Astrocyte (in vitro differentiated cells and primary cell): ENCODE measurements around the gene OLIG1. TPM values are rescaled to one million over a fixed set of nuclear protein-coding genes. Genes with fewer than 3 reads are reported as not detected.

Source experiments
- DNase-seq: peaks from one replicate; pipeline ENCODE4 v3.0.0-alpha.2; 2010; ENCODE audit warnings: low read depth
- FAIRE-seq: peaks from 2 replicates; lab custom pipeline; 2011; peaks lifted over from hg19 to GRCh38; lab: Jason Lieb, UNC
- H2AFZ ChIP-seq: 2 replicates; pipeline ENCODE4 v1.6.0; 2012; ENCODE audit warnings: low read depth, low read length, inconsistent platforms
- H3K27ac ChIP-seq: 2 replicates; pipeline ENCODE4 v1.5.1; 2011; ENCODE audit warnings: low read depth, low read length, inconsistent platforms
- H3K27me3 ChIP-seq: 2 replicates; pipeline ENCODE4 v1.6.0; 2011; ENCODE audit warnings: low read length, inconsistent platforms; ENCODE audit not compliant: insufficient read depth
- H3K36me3 ChIP-seq: 2 replicates; pipeline ENCODE4 v1.5.1; 2011; ENCODE audit warnings: low read length, inconsistent platforms; ENCODE audit not compliant: insufficient read depth
- H3K4me1 ChIP-seq: 2 replicates; pipeline ENCODE4 v1.5.1; 2011; ENCODE audit warnings: low read length, inconsistent platforms; ENCODE audit not compliant: insufficient read depth
- H3K4me2 ChIP-seq: 2 replicates; pipeline ENCODE4 v1.6.0; 2012; ENCODE audit warnings: low read length, inconsistent platforms
- H3K4me3 ChIP-seq: 2 replicates; pipeline ENCODE4 v1.5.1; 2011; ENCODE audit warnings: low read depth, mild to moderate bottlenecking, low read length, inconsistent platforms; ENCODE audit not compliant: insufficient read depth
- H3K79me2 ChIP-seq: 2 replicates; pipeline ENCODE4 v1.6.0; 2012; ENCODE audit warnings: mild to moderate bottlenecking, low read length, inconsistent platforms; ENCODE audit not compliant: insufficient read depth
- H3K9ac ChIP-seq: 2 replicates; pipeline ENCODE4 v1.6.0; 2012; ENCODE audit warnings: mild to moderate bottlenecking, low read length, inconsistent platforms
- H3K9me3 ChIP-seq: 2 replicates; pipeline ENCODE4 v1.5.1; 2012; ENCODE audit warnings: low read depth, mild to moderate bottlenecking, low read length, inconsistent platforms; ENCODE audit not compliant: insufficient read depth
- H4K20me1 ChIP-seq: 2 replicates; pipeline ENCODE4 v1.6.0; 2012; ENCODE audit warnings: low read length, inconsistent platforms; ENCODE audit not compliant: insufficient read depth
- H3K27ac Mint-ChIP-seq: one replicate; pipeline ENCODE4 v1.8.0; 2021; ENCODE audit warnings: mild to moderate bottlenecking, mixed read lengths; ENCODE audit not compliant: unreplicated experiment
- H3K27me3 Mint-ChIP-seq: one replicate; pipeline ENCODE4 v1.8.0; 2021; ENCODE audit warnings: low read depth, mixed read lengths; ENCODE audit not compliant: unreplicated experiment
- H3K36me3 Mint-ChIP-seq: one replicate; pipeline ENCODE4 v1.8.0; 2021; ENCODE audit warnings: low read depth, mixed read lengths; ENCODE audit not compliant: unreplicated experiment
- H3K4me1 Mint-ChIP-seq: one replicate; pipeline ENCODE4 v1.8.0; 2021; ENCODE audit warnings: low read depth, mixed read lengths; ENCODE audit not compliant: unreplicated experiment
- H3K4me3 Mint-ChIP-seq: one replicate; pipeline ENCODE4 v1.8.0; 2021; ENCODE audit warnings: mild to moderate bottlenecking, moderate library complexity, mixed read lengths; ENCODE audit not compliant: unreplicated experiment
- H3K9me3 Mint-ChIP-seq: one replicate; pipeline ENCODE4 v1.8.0; 2021; ENCODE audit warnings: mild to moderate bottlenecking, mixed read lengths; ENCODE audit not compliant: unreplicated experiment
- CTCF ChIP-seq: IDR thresholded peaks from 2 replicates; pipeline ENCODE4 v1.5.1; 2011; ENCODE audit warnings: low read depth, mild to moderate bottlenecking, inconsistent platforms, low read length, moderate library complexity; ENCODE audit not compliant: insufficient read depth
- EZH2 ChIP-seq: IDR thresholded peaks from 2 replicates; pipeline ENCODE4 v1.6.1; 2012; ENCODE audit warnings: mild to moderate bottlenecking, low read length, inconsistent platforms; ENCODE audit not compliant: insufficient read depth
- total RNA-seq: library from RNA; stranded (reverse); gene quantifications from 2 replicates; pipeline ENCODE4 v1.2.1, GENCODE V29; 2021

The OLIG1 gene
- total RNA-seq, 1 donor from 2014 or later = not detected

- Mint-ChIP-seq H3K36me3 (no peaks in the 10 kb centered on the region), H3K27me3 (peaks cover 74% of the 10 kb centered on the region), H3K4me1 (peaks cover 3% of the 10 kb centered on the region), H3K9me3 (peaks cover 9% of the 10 kb centered on the region), H3K27ac (no peak overlapping the region), H3K4me3 (no peak overlapping the region)
- Histone ChIP-seq H3K27me3 (peaks cover 77% of the 10 kb centered on the region), H3K4me3 (no peak overlapping the region), H3K4me1 (no peaks in the 10 kb centered on the region), H3K27ac (no peak overlapping the region), H3K79me2 (no peaks in the 10 kb centered on the region), H3K9ac (no peak overlapping the region), H3K36me3 (no peaks in the 10 kb centered on the region), H4K20me1 (no peaks in the 10 kb centered on the region), H2AFZ (no peak overlapping the region), H3K9me3 (peaks cover 6% of the 10 kb centered on the region), H3K4me2 (no peak overlapping the region)
- TF ChIP-seq EZH2 (no peak), CTCF (no peak)
- DNase-seq (no peak), FAIRE-seq (no peak)
Measured at GRCh38 chr21:33067043-33067442, 2.9 kb upstream of the OLIG1 start.

DNA sequence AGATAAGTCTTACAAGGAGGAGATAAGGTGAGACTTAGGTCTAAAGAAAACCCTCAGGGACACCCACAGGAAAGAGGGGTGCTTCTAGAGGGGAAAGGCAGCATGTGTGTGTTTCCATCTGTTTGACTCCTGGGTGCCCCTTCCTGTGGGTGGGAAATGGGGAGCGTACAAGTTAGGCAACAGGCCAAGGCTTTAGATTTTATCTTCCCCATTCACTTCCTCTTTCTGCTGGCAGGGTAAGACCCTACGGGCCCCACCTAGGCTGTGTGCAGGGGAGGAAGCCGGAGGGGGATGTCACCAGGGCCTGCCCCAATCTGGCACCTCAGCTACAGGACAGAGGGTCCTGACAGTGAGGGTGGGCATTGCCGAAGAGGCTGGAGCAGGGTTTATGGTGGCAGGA, 2.5 kb upstream of the OLIG1 start:
- no peak overlapping the region for H3K9ac ChIP-seq
- peaks cover 9% of the 10 kb centered on the region for H3K9me3 Mint-ChIP-seq

More for the DNA sequence above, 2.5 kb upstream of the OLIG1 start:
- Histone ChIP-seq H3K4me3 (no peak overlapping the region), H3K9me3 (peaks cover 6% of the 10 kb centered on the region), H3K27me3 (peaks cover 81% of the 10 kb centered on the region), H3K36me3 (no peaks in the 10 kb centered on the region), H3K27ac (no peak overlapping the region), H3K4me2 (no peak overlapping the region), H3K4me1 (no peaks in the 10 kb centered on the region), H2AFZ (no peak overlapping the region), H3K79me2 (no peaks in the 10 kb centered on the region), H4K20me1 (no peaks in the 10 kb centered on the region)
- peaks cover 76% of the 10 kb centered on the region for H3K27me3 Mint-ChIP-seq
- TF ChIP-seq EZH2 = no peak
- TF ChIP-seq CTCF = no peak
- peaks cover 3% of the 10 kb centered on the region for H3K4me1 Mint-ChIP-seq
- H3K27ac Mint-ChIP-seq = no peak overlapping the region
- FAIRE-seq (no peak), DNase-seq (no peak)
- no peak overlapping the region for H3K4me3 Mint-ChIP-seq
- no peaks in the 10 kb centered on the region for H3K36me3 Mint-ChIP-seq
